Transverse colon (tissue), 4 donors: ENCODE results near the gene DEFB132. TPM values are rescaled to one million over a fixed set of nuclear protein-coding genes. Genes with fewer than 3 reads are reported as not detected.

Experiments
- DNase-seq: peaks from one replicate; pipeline ENCODE4 v3.0.0-alpha.2; 2019
- H3K27ac ChIP-seq, 4 donors: fragments of 200-600 bp; sonication (generic); 2 replicates each; pipeline ENCODE4 v1.5.1; 2016 to 2018; ENCODE audit warnings: inconsistent platforms in 4 of 4
- H3K27me3 ChIP-seq: fragments of 200-600 bp; sonication (generic); 2 replicates; pipeline ENCODE4 v1.5.1; 2017; ENCODE audit warnings: inconsistent platforms
- H3K36me3 ChIP-seq, 4 donors: fragments of 200-600 bp; sonication (generic); 2 replicates each; pipeline ENCODE4 v1.5.1; 2017 to 2019; ENCODE audit warnings: inconsistent platforms in 4 of 4
- H3K4me1 ChIP-seq, 4 donors: fragments of 200-600 bp; sonication (generic); 2 replicates each; pipeline ENCODE4 v1.5.1; 2017 to 2020; ENCODE audit warnings: inconsistent platforms in 4 of 4
- H3K4me3 ChIP-seq, 4 donors: fragments of 200-600 bp; sonication (generic); 1 replicate in 1 of 4; 2 replicates in 3 of 4; pipeline versions ENCODE4 v1.5.1 to v1.6.1; 2017 to 2019; ENCODE audit warnings: inconsistent platforms in 4 of 4
- H3K9me3 ChIP-seq, 2 donors: fragments of 200-600 bp; sonication (generic); 2 replicates each; pipeline ENCODE4 v1.5.1; 2017 to 2019; ENCODE audit warnings: inconsistent platforms in 2 of 2
- CTCF ChIP-seq, 5 experiments: fragments of 200-600 bp in 3 of 5; fragments of 450-650 bp in 2 of 5; sonication (generic) in 3 of 5; IDR thresholded peaks; 1 replicate in 2 of 5; 2 replicates in 3 of 5; pipeline ENCODE4 v1.5.1; 2016 to 2017; ENCODE audit warnings: antibody characterized with exemption in 5 of 5, inconsistent platforms in 3 of 5, mild to moderate bottlenecking in 2 of 5, moderate library complexity in 1 of 5
- EP300 ChIP-seq: sonication (generic); formaldehyde crosslinking; IDR thresholded peaks from one replicate; pipeline ENCODE4 v1.6.1; 2017; ENCODE audit warnings: antibody characterized with exemption, low read depth
- POLR2A ChIP-seq: fragments of 450-650 bp; IDR thresholded peaks from one replicate; pipeline ENCODE4 v1.6.1; 2016; ENCODE audit warnings: antibody characterized with exemption, mild to moderate bottlenecking, moderate library complexity
- POLR2AphosphoS5 ChIP-seq, 3 donors: sonication (generic); formaldehyde crosslinking; IDR thresholded peaks; one replicate each; pipeline ENCODE4 v1.6.1; 2016; ENCODE audit warnings: antibody characterized with exemption in 3 of 3
- WGBS, 2 donors: methylation state at CpG; one replicate each; pipeline ENCODE4 v1.1.5; 2018; ENCODE audit warnings: low coverage in 1 of 2; 5-methylcytosine and 5-hydroxymethylcytosine counted together
- in situ Hi-C, 4 donors: fragments of 200-750 bp; cut with MboI; loops; one replicate each; pipeline versions ENCODE4 v1.15.0 to v1.15.1; 2017; ENCODE audit warnings: low sequenced_read_pairs in 3 of 4, low pct_ligation_motif_present in 1 of 4, low pct_unique_long_range_greater_than_20kb in 1 of 4
- intact Hi-C: fragments of 100-400 bp; cut with DNase I; formaldehyde crosslinking; loops from one replicate; pipeline ENCODE4 v1.15.1; 2023; ENCODE audit warnings: low total_unique reads
- total RNA-seq, 4 donors: library from RNA; depleted of rRNA; stranded (reverse); fragments of >200 nt; gene quantifications; one replicate each; pipeline ENCODE4 v1.1.0, GENCODE V29; 2016

Gene DEFB132
- total RNA-seq, 4 donors from 2014 or later: not detected

DNA sequence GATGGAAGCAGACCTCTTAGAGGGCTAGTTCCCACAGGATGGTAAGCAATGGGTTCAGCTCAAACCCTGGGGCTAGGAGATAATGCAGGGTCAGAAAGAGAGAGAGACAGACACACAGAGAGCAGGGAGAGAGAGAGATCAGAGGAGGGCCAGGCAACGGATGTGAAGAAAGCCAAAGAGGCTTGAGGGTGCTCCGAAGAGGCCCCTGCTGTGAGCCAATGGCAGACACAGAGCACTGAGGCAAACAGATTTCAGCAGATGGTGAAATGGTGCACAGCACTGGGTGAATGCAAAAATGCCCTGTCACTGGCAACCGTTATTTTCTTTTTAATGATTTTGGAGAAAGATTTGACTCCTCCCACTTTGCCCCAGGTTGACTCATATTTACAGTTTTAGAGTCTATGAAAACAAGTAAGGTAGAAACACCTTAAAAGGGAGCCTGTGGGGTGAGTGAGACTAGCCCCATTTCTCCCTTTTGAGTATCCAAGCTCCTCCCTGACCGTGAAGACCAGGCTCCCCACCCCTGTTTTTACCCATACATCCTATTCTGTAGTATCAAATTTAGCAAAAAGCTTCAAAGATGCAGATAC is 840 bp downstream of the DEFB132 start:
- Histone ChIP-seq H3K27me3 (peaks cover 5% of the 10 kb centered on the region), H3K27ac (no peak overlapping the region), H3K4me3 (no peak overlapping the region), H3K9me3 (no peaks in the 10 kb centered on the region), H3K4me1 (no peaks in the 10 kb centered on the region), H3K36me3 (no peaks in the 10 kb centered on the region)
- intact Hi-C loops (loop anchor here (5.0 kb wide), 1 partner anchor 51 kb away; no protein-coding TSS in a partner anchor), in situ Hi-C loops (no loop called here)
- 25 to 57% methylated on average over 1 to 4 of the region's 4 CpGs for WGBS, 2 donors
- DNase-seq: no peak
- TF ChIP-seq POLR2A: no peak
- no peak for TF ChIP-seq EP300
- no peak for TF ChIP-seq POLR2AphosphoS5 (IDR thresholded peaks at IDR 0.05)
- no peak for TF ChIP-seq CTCF (IDR thresholded peaks at IDR 0.05)

DNA sequence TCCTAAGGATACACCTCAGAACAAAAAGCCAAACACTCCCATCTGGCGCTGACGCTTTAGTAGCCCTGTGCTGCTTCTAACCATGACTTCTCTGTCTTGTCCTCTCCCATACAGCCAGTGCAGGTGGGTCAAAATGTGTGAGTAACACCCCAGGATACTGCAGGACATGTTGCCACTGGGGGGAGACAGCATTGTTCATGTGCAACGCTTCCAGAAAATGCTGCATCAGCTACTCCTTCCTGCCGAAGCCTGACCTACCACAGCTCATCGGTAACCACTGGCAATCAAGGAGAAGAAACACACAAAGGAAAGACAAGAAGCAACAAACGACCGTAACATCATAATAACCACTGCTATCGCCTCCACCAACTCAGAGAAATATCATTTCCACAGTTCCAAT is 1.4 kb downstream of the DEFB132 start:
- no peaks in the 10 kb centered on the region for H3K9me3 ChIP-seq
- in situ Hi-C loops: no loop called here
- H3K36me3 ChIP-seq: no peaks in the 10 kb centered on the region
- no peak overlapping the region for H3K27ac ChIP-seq
- H3K4me1 ChIP-seq: no peaks in the 10 kb centered on the region
- TF ChIP-seq CTCF (IDR thresholded peaks at IDR 0.05) (no peak), EP300 (no peak), POLR2A (no peak), POLR2AphosphoS5 (IDR thresholded peaks at IDR 0.05) (no peak)
- H3K27me3 ChIP-seq: peaks cover 5% of the 10 kb centered on the region
- no peak for DNase-seq
- WGBS, 2 donors: 47 to 60% methylated on average over 6 to 8 of the region's 8 CpGs
- H3K4me3 ChIP-seq: no peak overlapping the region
- intact Hi-C loops: loop anchor here (5.0 kb wide), 1 partner anchor 52 kb away; no protein-coding TSS in a partner anchor

DNA sequence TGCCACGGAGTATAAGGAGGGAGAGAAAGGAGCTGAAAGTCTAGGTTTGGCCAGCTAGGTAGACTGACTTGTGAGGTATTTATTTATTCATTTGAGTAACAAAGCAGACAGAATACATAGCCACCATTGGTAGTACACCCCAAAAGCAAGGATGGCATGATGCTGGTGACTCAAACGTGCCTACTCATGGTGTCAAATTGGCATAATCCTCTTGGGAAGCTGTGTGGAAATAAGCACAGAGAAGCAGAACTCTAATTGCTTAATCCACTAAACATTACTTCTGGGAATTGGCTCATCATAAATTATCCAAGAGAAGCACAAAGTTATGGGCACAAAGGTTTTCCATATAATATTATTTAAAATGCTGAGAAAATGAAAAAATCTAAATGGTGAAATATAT is 2.5 kb downstream of the DEFB132 start:
- Histone ChIP-seq H3K4me3 (no peak overlapping the region), H3K27ac (no peak overlapping the region), H3K36me3 (no peaks in the 10 kb centered on the region), H3K4me1 (no peaks in the 10 kb centered on the region), H3K9me3 (no peaks in the 10 kb centered on the region), H3K27me3 (peaks cover 5% of the 10 kb centered on the region)
- in situ Hi-C loops: no loop called here
- TF ChIP-seq EP300 (no peak), POLR2AphosphoS5 (IDR thresholded peaks at IDR 0.05) (no peak), CTCF (IDR thresholded peaks at IDR 0.05) (no peak), POLR2A (no peak)
- 64 to 69% methylated on average over 2 of the region's 2 CpGs for WGBS, 2 donors
- no peak for DNase-seq
- intact Hi-C loops: loop anchor here (5.0 kb wide), 1 partner anchor 53 kb away; no protein-coding TSS in a partner anchor

DNA sequence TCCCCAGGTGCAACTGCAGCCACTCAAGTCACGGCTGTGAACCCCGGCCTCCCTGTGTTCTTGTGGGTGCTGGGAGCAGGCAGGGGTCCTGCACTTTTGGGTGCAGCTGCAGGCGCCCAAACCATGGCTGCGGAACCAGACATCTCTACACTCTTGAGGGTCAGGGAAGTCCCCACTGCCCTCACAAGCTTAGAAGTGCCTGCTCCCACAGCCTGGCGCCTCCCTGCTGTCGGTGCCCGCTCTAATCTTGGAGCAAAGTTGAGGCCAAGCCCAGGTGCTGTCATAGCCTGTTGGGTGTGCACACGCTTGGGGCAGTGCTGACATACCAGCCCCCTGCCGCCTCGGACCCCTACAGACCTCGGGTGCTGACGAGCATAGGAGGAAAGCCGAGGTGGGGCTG is 6.2 kb downstream of the DEFB132 start:
- no peak for TF ChIP-seq CTCF (IDR thresholded peaks at IDR 0.05)
- intact Hi-C loops: no loop called here
- no peak overlapping the region for H3K4me3 ChIP-seq
- H3K36me3 ChIP-seq: no peaks in the 10 kb centered on the region
- 74% methylated on average over 13 of the region's 13 CpGs; no CpG with 5 or more reads in 1 of the 2 donors for WGBS, 2 donors
- H3K27me3 ChIP-seq: no peaks in the 10 kb centered on the region
- in situ Hi-C loops: no loop called here
- no peak overlapping the region for H3K27ac ChIP-seq
- peaks cover 0 to 12% (median 2%) of the 10 kb centered on the region in 4 donors for H3K4me1 ChIP-seq
- DNase-seq: no peak
- no peaks in the 10 kb centered on the region for H3K9me3 ChIP-seq
